Stimulated activated CD4-positive, alpha-beta T cell treated with anti-CD3 and anti-CD28 coated beads, TNF-alpha, amount 100 ng/mL, for 1 hour (primary cell): ENCODE results near the gene MRPS7.
A peak's percentile ranks its signal among the peaks of the same experiment; 100 is the strongest.

Source experiments
- DNase-seq, 3 donors: peaks; one replicate each; pipeline ENCODE4 v3.0.0-alpha.2; 2020; ENCODE audit warnings: low read depth in 3 of 3, low spot score in 1 of 3

Gene MRPS7

DNA sequence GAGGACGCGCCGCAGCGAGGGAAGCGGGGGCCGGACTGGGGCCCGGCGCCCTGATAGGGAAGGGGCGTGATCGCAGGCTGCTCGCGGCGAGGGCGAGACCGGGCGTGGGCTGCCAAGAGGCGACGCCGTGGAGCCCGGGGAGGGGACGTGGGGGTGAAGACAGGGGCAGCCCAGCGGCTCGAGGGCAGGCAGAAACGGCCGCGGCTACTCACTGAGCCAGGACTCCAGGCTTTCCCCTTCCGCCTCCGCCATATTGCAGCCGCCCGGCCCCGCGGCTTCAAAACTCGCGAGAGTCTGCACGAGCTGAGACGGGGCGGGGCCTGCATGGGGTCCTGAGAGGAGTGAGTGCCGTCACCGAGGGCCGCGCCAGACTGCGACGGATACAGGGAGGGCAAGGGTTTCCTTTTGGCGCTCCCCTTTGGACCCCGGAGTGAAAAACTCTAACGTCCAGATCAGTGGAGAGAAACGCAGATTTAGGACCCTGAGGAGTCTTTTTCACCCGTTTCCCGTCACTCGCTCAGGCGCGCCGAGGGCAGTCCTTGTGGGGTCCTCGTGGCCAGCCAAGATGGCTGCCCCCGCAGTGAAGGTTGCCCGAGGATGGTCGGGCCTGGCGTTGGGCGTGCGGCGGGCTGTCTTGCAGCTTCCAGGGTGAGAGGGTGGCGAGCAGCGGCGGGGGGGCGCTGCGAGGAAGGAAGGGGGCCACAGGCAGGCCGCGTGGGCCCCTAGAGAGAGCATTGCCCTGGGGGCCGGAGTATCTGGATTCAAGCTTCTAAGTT, at the start of gene MRPS7, which contains the start of gene GGA3:
Gene MRPS7 (plus strand): TSS at position 544 of the 776 bp plus-strand sequence. CDS start 22 bp downstream, at position 566.
Gene GGA3 (minus strand): TSS at position 271 of the 776 bp plus-strand sequence. CDS start 19 bp downstream, at position 252.
- DNase-seq = peak; percentile 90 to 91 (median 91)

DNA sequence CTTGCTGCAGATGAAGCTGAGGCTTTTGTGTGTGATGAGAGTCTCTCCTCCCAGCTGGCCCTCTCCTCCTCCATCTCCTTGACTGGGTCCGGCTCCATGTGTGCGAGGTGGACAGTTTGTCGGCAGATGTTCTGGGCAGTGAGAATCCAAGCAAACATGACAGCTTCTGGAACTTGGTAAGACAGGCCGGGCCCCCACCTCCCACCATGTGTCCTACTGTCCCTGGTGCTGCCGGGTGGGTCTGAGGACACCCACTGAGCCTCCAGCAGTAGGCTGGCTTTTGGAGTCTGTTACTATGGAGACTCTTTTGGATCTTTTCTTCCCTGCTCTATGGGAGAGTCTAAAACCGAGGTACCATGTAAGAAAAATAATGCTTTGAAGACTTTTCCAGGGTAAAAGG, 43.5 kb upstream of the MRPS7 start:
- DNase-seq = no peak

DNA sequence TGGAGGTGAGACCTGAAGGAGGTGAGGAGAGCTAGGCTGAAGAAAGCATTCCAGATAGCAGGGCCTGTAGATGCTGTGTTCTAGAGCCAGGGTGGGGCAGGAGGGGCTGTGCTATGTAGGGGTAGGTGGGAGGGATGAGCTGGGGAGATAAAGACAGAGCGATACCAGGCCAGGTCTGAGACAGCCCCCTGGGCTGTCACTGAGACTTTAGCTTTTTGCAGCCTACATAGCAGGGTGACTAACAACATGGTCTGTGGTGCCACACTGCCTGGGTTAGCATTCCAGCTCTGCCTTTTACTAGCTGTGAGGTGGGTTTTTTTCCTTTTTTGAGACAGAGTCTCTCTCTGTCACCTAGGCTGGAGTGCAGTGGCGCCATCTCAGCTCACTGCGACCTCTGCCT, 41.9 kb upstream of the MRPS7 start:
- DNase-seq = no peak

DNA sequence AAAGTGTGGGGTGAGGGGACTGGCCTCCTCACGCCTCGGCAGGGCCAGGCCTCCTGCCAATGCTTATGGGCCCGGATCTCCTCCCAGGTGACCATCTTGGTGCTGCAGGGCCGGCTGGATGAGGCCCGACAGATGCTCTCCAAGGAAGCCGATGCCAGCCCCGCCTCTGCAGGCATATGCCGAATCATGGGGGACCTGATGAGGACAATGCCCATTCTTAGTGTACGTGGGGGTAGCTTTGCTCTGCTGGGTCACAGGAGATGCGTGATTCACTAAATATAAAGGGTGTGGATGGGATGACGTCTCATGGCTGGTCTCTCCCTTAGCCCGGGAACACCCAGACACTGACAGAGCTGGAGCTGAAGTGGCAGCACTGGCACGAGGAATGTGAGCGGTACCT, 36.7 kb upstream of the MRPS7 start:
- DNase-seq = no peak

DNA sequence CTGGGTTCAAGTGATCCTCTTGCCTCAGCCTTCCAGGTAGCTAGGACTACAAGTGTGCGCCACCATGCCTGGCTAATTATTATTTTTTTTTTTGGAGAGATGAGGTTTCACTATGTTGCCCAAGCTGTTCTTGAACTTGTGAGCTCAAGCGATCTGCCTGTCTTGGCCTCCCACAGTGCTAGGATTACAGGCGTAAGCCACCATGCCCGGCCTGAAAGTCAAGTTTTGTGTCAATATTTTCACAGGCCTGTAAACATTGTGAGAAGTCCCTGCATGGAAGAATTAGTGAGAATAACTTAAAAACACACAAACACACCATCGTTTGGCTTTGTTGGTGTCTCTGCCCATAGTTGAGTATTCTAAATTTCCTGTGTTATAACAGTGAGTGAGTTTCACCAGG, 34.0 kb upstream of the MRPS7 start:
- DNase-seq = no peak

DNA sequence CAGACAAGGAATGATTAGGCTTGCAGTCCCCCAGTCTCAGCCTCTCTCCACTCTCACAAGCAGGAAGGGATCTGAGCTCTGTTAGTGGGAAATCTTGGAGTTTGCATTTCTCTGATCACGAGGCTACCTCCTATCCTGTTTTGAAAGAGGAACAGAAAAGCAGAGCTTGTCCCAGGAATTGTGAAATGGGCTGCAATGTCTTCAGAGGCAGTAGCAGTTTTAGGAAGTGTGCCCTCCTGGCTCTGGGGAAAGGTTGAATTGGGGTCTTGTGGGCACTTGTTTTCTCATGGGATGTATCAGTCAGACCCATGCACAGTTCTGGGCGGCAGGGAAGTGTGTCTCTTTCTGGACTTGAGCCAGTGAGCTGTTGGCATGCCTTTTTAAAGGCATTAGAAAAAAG, 33.4 kb upstream of the MRPS7 start:
- no peak for DNase-seq

DNA sequence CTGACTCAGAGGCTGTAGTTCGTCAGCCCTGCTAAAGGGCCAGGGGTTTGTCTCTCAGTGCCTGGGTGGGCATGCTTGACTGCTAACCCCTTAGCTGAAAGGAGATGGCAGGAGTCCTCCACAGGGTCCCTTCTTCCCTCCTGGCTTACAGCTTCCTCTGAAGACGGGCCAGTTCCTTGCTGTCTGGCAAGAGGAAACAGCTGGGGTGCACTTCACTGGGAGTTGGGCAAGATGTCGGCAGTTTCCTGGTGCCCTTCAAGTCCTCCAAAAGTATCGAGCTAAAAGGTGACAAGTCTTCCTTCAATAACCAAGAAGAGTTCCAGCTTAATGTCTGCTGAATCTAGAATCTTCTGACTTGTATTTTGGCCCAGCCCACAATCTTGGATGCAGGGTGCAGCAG, 32.8 kb upstream of the MRPS7 start:
- no peak for DNase-seq

DNA sequence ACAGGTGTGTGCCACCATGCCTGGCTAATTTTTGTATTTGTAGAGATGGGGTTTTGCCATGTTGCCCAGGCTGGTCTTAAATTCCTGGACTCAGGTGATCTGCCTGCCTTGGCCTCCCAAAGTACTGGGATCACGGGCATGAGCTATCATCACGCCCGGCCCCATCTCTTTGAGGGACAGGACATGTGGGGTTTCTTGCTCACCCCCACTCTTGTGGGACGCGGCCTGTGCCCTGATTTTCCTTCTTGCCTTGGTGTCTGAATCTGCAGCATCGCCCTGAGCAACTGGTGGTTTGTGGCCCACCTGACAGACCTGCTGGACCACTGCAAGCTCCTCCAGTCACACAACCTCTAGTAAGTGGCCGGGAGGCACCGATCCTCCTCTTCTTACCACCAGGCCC, 30.6 kb upstream of the MRPS7 start:
- DNase-seq = no peak

DNA sequence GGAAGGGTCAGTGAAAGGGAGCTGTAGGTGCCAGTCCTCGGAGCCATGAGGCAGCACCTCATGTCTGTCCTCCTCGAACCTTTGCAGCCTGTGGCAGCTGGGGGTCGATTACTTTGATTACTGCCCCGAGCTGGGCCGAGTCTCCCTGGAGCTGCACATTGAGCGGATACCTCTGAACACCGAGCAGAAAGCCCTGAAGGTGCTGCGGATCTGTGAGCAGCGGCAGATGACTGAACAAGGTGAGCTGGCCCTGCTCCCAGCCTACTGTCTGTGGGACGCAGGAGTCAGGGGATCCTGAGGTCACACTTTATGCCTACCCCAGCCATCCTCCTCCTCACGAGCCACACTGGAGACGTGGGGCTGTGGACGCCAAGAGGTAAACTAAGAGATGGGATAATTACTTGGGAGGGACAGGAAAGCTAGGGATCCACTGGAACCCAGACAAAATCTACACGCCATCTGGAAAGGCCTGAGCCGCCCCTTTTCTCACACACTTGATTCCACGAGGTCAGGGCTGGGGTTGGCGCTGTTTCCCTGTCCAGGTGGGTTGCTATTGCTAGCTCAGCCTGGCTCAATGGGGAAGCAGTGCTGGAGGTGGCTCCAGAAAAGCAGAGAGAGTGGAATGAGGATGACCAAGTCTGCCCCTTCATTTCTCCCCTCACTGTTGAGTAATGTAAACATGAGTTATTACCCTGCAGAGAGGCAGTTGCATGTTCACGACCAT, 29.8 kb upstream of the MRPS7 start:
- no peak for DNase-seq

DNA sequence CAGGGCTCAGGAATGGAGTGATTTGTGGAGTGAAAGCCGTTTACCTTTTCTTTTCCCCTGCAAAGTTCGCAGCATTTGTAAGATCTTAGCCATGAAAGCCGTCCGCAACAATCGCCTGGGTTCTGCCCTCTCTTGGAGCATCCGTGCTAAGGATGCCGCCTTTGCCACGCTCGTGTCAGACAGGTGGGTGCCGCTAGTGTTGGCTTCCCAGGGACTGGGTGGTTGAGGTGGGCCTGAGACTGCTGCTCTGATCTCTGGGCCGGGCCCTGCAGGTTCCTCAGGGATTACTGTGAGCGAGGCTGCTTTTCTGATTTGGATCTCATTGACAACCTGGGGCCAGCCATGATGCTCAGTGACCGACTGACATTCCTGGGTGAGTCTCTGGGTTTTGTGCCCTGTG, 28.9 kb upstream of the MRPS7 start:
- no peak for DNase-seq

DNA sequence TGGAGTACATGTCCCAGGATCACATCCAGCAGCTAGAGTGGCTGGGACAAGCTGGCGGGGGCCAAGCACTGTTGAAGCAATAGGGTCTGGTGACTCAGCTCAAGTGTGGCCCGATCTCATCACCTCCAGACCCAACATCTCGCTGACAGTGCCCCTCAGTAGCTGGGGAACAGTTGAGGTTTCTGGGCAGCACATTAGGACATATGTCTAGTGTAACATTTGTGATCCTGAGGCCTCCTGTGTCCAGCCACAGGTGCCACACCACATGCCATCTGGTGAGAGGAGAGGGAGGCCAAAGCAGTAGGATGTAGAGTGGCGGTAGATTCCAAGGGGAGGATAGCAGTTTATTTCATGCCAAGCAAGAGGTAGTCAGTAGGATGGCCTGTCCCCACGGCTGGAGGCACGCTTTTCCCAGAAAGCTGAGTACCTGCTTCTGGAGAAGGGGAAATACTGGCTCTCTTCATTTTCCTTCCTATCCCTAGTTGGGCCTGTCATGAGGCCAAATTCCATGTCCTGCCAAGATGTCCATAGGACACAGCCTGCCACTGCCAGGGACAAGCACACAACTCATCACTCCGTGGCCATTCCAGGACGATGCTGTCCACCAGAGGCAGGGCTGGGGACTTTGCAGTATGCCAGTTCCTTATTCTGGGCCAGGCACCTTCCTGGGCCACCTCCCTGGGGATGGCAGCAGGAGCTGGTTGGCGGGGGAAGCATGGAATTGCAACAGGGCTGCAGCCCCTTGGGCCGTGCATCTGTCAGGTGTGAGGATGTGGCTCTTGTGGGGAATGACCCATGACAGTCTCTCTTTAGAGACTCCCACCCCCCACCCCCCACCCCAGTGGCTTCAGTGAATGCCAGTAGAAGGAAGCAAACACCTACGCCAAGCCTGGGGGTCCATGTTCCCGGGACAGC, 24.3 kb upstream of the MRPS7 start:
- no peak for DNase-seq

DNA sequence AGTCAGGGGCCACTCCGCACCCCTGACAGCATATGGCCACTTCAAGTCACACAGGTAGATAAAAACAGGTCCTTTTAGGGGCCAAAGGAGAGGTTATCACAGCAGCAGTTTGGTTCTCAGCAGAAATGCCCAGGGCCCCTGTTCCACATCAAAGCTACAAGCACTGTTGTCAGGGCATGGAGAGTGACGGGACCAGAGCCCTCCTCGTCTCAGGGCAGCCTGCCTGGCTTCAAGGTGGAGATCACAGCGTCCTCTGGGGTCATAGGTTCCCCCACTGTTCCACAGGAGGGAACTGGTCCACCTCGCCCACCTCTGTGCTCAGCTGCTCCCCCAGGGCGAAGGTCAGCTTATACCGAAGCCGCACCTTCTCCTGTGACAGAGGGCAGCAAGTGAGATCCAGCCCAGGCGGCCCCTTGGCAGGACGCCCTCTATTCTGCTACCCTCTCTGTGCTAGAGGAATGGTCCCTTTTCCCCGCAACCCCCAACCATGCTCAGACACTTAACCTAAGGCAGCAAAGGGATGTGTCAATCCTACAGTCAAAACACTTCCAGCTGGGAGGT, 23.6 kb upstream of the MRPS7 start:
- no peak for DNase-seq

DNA sequence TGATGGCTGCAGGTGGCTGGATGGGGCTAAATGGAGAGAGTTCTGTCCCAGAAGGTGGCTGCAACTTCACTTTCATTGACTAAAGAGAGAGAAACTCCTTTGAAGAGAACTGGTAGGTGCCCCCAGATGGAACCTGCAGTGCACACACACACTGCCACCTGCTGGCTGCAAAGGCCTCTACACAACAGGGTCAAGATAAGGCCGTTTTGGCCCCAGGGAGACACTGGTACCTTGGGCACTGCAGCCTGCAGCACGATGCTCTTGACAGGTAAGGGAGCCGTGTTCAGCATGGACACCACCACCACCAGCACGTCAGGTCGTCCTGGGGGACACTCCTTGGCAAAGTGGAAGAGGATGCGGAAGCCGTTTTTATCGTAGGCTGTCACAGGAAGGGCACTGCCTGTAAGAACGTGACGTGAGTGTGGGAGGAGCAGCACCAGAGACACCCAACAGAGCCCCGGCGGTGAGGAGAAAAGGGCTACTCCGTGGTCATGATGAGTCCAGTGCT, 22.9 kb upstream of the MRPS7 start:
- peak in 2 of 3 donors; percentile 8 to 44 for DNase-seq

DNA sequence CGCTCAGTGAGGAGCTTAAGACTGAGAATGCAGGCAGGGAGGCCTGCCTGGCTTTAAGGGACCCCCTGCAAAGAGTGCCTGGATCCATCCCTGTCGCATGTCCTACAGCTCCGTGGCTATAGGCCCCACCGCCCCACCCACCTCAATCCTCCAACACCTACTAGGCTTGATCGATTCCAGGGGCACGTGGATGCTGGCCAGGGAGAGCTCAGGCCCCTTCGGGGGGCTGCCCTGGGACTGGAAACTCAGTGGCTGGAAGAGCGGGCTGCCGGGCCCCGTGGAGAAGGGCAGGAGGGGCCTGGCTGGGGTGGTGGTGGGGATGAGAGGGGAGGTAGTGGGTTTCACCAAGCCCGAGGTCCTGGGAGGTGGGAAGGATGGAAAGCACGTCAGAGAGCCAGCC, 22.5 kb upstream of the MRPS7 start:
- DNase-seq = no peak

DNA sequence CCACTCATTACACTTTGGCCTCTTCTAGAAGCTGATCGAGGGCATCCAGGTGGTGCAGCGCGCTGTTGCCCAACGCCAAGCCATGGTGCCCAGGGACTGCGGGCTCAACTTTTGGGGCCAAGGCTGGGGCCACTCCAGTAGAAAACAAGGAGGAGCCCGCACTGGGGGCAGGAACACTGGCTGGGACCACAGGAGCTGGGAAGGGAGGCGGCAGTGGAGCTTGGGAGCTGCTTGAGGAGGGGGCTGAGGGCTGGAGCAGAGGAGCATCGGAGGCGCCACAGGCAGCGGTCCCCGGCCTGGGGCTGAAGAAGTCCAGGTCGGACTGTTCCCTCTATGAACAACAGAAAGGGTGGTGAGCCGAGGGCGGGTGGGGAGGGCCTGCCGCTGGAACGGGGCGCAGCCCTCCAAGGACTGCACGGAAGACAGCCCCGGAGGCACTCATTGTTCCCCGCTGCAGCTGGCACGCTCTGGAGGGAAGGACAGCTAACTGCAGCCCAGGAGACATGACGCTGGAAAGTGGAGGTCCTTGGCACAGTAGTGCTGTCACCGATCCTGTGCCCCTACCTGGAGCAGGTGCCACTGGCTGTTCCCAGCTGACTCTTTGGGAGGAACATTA, 21.8 kb upstream of the MRPS7 start:
- no peak for DNase-seq

DNA sequence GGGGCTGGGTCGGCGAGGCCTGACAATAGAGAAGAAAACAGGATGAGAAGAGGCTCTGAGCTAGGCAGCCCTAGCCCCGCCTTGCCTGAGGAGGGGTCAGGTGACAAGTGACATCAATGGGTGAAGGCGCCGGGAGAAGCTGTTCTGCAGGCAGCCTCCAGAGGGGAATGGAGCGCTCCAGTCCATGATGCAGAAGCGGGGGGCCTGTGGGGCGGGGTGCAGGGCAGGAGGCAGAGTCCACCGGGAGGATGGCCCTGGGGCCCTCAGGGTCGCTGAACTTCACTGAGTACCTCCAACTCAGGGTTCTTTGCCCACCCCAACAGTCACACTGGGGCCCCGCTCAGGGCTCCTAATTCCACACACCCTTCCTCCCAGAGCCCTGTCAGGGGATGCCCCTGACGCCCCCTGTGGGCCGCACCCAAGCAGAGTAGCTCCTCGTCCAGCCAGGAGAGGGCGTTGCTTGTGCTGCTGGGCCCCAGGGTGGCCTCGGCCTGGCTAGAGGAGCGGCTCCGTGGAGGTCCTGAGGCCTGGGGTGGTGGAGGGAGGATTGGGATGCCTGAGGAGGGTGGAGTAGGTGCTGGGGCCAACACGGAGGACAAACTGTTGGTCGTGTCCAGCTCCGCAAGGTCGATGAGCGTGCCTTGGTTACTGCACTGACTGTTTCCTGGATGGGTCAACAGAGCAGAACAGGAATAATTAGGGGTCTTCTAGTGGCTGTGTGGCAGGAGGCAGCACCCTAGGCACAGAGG, 21.1 kb upstream of the MRPS7 start:
- DNase-seq = no peak

DNA sequence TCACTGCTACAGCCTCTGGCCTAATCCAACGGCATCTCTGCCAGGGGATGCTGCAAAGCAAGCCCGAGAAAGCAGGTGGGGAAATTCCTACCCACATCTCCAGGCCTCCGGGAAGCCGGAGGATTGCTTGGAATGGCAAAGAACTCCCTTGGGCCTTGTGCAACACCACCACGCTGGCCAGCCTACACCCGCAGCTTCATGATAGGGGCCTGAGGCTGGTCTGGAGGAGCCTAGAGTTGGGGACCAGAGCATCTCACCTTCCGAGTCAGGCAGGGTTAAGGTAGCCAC, 20.6 kb upstream of the MRPS7 start:
- DNase-seq = no peak

DNA sequence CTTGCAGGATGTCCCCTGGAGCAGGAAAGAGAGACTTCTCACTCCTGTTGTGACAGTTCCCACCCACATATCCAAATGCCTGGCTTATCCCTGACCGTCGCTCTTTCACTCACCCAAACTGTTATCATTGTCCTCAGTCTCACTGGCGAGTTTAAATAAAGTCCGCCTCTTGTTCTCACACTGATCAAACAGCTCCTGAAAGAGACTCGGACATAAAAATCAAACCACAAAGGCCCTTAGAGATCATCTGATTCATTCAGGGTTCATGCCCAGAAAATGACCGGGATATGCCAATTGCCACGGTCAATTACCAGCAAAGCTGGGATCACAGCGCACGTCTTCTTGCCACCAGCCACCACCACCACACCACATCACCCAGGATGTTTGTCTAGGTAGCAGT, 20.2 kb upstream of the MRPS7 start:
- DNase-seq = no peak

DNA sequence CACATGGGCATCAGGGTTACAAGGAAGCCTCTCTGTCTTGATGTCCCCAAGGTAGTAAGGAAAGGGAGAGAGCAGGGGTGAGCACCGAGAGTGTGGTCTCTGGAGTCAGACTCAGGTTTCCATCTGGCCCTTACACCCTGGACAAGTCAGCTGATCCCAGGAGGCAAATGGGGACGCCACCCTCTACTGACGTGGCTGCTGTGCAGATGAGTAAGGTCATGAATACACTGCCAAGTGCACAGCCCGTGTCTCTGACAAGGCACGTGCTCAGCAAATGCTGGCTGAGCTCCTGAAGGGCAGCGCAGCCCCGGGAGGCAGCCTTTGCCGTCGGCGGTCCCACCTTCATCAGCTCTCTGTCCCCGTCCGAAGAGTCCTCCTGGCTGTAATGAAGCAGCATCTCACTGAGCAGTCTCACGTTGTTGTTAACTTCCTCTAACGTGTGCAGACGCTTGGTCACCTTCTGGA, 19.7 kb upstream of the MRPS7 start:
- DNase-seq = no peak

DNA sequence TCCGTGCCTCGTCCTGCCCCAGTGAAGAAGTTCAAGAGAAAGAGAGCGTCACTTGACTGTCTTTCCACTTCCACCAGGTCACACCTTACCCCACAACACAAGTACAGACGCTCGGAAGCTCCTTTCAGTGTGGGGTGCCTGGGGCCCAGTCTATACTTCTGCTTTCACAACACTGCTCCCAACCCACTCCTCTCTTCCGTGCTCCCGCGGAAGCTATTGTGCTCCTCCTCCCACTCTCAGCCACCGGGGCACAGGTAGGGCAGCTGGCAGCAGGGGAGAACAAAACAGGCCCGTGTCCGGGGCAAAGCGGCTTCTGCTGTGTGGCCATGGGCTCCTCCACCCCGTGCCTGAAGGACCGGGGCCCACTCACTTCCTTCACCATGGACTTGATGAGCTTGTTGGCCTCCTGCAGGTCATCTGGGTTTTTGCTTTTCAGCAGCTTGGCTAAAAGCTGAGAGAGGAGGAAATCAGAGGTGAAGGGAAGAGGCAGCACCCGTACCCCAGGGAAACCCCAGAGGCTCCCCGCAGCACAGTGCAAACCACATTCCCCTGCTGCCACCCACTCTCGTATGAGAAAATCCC, 19.1 kb upstream of the MRPS7 start:
- no peak for DNase-seq
